DND-41 (cell line): ENCODE measurements around the gene ZMIZ1.

Experiments
- ATAC-seq: fragments of 200-7000 bp; cut with Tn5 transposase; 3 replicates; pipeline ENCODE4 v1.9.1; 2021; ENCODE audit warnings: low read depth; ENCODE audit not compliant: insufficient read depth
- DNase-seq: peaks from one replicate; pipeline ENCODE4 v3.0.0-alpha.2; 2020
- H2AFZ ChIP-seq: 2 replicates; pipeline ENCODE4 v1.6.0; 2012; ENCODE audit warnings: low read depth, low read length
- H3K27ac ChIP-seq: 2 replicates; pipeline ENCODE4 v1.5.1; 2012; ENCODE audit warnings: low read length, inconsistent platforms
- H3K27me3 ChIP-seq: fragments of 200-600 bp; sonication (generic); 2 replicates; pipeline ENCODE4 v1.6.0; 2012; ENCODE audit warnings: low read length, mild to moderate bottlenecking, inconsistent platforms; ENCODE audit not compliant: insufficient read depth, poor library complexity
- H3K36me3 ChIP-seq: 2 replicates; pipeline ENCODE4 v1.5.1; 2012; ENCODE audit warnings: low read length, inconsistent platforms; ENCODE audit not compliant: insufficient read depth
- H3K4me1 ChIP-seq: 2 replicates; pipeline ENCODE4 v1.5.1; 2012; ENCODE audit warnings: mild to moderate bottlenecking, low read length; ENCODE audit not compliant: insufficient read depth
- H3K4me2 ChIP-seq: 2 replicates; pipeline ENCODE4 v1.6.0; 2012; ENCODE audit warnings: mild to moderate bottlenecking, moderate library complexity, low read length, inconsistent platforms; ENCODE audit not compliant: insufficient read depth
- H3K4me3 ChIP-seq, 2 experiments: fragments of 200-600 bp in 1 of 2; shearing (Covaris generic) in 1 of 2; 2 replicates each; pipeline ENCODE4 v1.5.1; 2012 to 2016; ENCODE audit warnings: inconsistent platforms in 2 of 2, low read length in 2 of 2, mild to moderate bottlenecking in 2 of 2, low read depth in 1 of 2, moderate library complexity in 1 of 2
- H3K79me2 ChIP-seq: 2 replicates; pipeline ENCODE4 v1.6.0; 2012; ENCODE audit warnings: low read length, inconsistent platforms; ENCODE audit not compliant: insufficient read depth
- H3K9ac ChIP-seq: 2 replicates; pipeline ENCODE4 v1.6.0; 2012; ENCODE audit warnings: low read depth, mild to moderate bottlenecking, inconsistent platforms, low read length, moderate library complexity
- H3K9me3 ChIP-seq: 2 replicates; pipeline ENCODE4 v1.5.1; 2012; ENCODE audit warnings: low read length, moderate library complexity, mild to moderate bottlenecking, inconsistent platforms; ENCODE audit not compliant: insufficient read depth, severe bottlenecking
- H4K20me1 ChIP-seq: 2 replicates; pipeline ENCODE4 v1.6.0; 2012; ENCODE audit warnings: low read length; ENCODE audit not compliant: insufficient read depth
- CTCF ChIP-seq: IDR thresholded peaks from 2 replicates; pipeline ENCODE4 v1.5.1; 2012; ENCODE audit warnings: borderline replicate concordance, low read length, moderate library complexity, mild to moderate bottlenecking; ENCODE audit not compliant: poor library complexity, severe bottlenecking; ENCODE audit errors: extremely low read depth
- EZH2 ChIP-seq: IDR thresholded peaks from 3 replicates; pipeline ENCODE4 v1.6.1; 2012; ENCODE audit warnings: borderline replicate concordance, low read depth, mild to moderate bottlenecking, moderate library complexity, low read length, inconsistent platforms; ENCODE audit not compliant: severe bottlenecking

ZMIZ1 gene

GRCh38 chr10:79075418-79075817, 6.7 kb downstream of the ZMIZ1 start:
- TF ChIP-seq EZH2 (no peak), CTCF (no peak)

GRCh38 chr10:79077488-79078173, 8.9 kb downstream of the ZMIZ1 start:
- Histone ChIP-seq H3K9ac (no peak overlapping the region), H3K4me1 (peaks cover 7% of the 10 kb centered on the region; the same call in 1 of the 2 replicates), H4K20me1 (peaks cover 96% of the 10 kb centered on the region), H3K79me2 (peaks cover 100% of the 10 kb centered on the region), H3K36me3 (no peaks in the 10 kb centered on the region), H3K4me3 (no peak overlapping the region), H3K27me3 (no peaks in the 10 kb centered on the region), H3K9me3 (no peaks in the 10 kb centered on the region), H2AFZ (no peak overlapping the region), H3K27ac (no peak overlapping the region), H3K4me2 (no peak overlapping the region)
- TF ChIP-seq CTCF (no peak), EZH2 (no peak)
- no peak for DNase-seq
- ATAC-seq: no peak

More at GRCh38 chr10:79075418-79075817, 6.7 kb downstream of the ZMIZ1 start:
- Histone ChIP-seq H2AFZ (no peak overlapping the region), H4K20me1 (peaks cover 92% of the 10 kb centered on the region), H3K4me1 (peaks cover 21% of the 10 kb centered on the region), H3K9ac (no peak overlapping the region), H3K27me3 (no peaks in the 10 kb centered on the region), H3K4me3 (no peak overlapping the region), H3K79me2 (peaks cover 100% of the 10 kb centered on the region), H3K27ac (no peak overlapping the region), H3K4me2 (no peak overlapping the region), H3K9me3 (no peaks in the 10 kb centered on the region), H3K36me3 (no peaks in the 10 kb centered on the region)
- ATAC-seq (no peak), DNase-seq (no peak)

- H3K4me3 ChIP-seq: no peak overlapping the region
- no peaks in the 10 kb centered on the region for H3K27me3 ChIP-seq
- ATAC-seq (no peak), DNase-seq (no peak)
- H3K36me3 ChIP-seq: no peaks in the 10 kb centered on the region
- H3K9ac ChIP-seq: no peak overlapping the region
- no peaks in the 10 kb centered on the region for H3K9me3 ChIP-seq
- H3K27ac ChIP-seq: no peak overlapping the region
- peaks cover 12% of the 10 kb centered on the region for H3K4me1 ChIP-seq
- no peak overlapping the region for H2AFZ ChIP-seq
- H4K20me1 ChIP-seq: peaks cover 96% of the 10 kb centered on the region
- peaks cover 100% of the 10 kb centered on the region for H3K79me2 ChIP-seq
- TF ChIP-seq EZH2: no peak
- no peak for TF ChIP-seq CTCF
- H3K4me2 ChIP-seq: no peak overlapping the region
Measured at GRCh38 chr10:79078367-79079053, 9.7 kb downstream of the ZMIZ1 start.

GRCh38 chr10:79079054-79079397, 10.3 kb downstream of the ZMIZ1 start:
- Histone ChIP-seq H3K4me3 (no peak overlapping the region), H4K20me1 (peaks cover 96% of the 10 kb centered on the region), H3K36me3 (no peaks in the 10 kb centered on the region), H3K9me3 (no peaks in the 10 kb centered on the region), H3K4me2 (no peak overlapping the region), H3K9ac (no peak overlapping the region), H3K27me3 (no peaks in the 10 kb centered on the region), H2AFZ (no peak overlapping the region), H3K27ac (no peak overlapping the region), H3K4me1 (peaks cover 18% of the 10 kb centered on the region), H3K79me2 (peaks cover 100% of the 10 kb centered on the region)
- ATAC-seq (no peak), DNase-seq (no peak)
- no peak for TF ChIP-seq EZH2
- TF ChIP-seq CTCF: no peak
